H1 (cell line): ENCODE data around the gene NDUFS3.

ENCODE experiments used
- EP300 ChIP-seq, 2 experiments: IDR thresholded peaks; 1 replicate in 1 of 2; 2 replicates in 1 of 2; pipeline ENCODE4 v1.6.1; 2011 to 2012; ENCODE audit warnings: low read depth in 2 of 2, low read length in 2 of 2, mild to moderate bottlenecking in 2 of 2, borderline replicate concordance in 1 of 2, inconsistent platforms in 1 of 2, moderate library complexity in 1 of 2
- FOSL1 ChIP-seq: IDR thresholded peaks from 2 replicates; pipeline ENCODE4 v1.6.1; 2011; ENCODE audit warnings: mild to moderate bottlenecking, low read depth, low read length, moderate library complexity; ENCODE audit not compliant: insufficient read depth
- GABPA ChIP-seq: IDR thresholded peaks from 2 replicates; pipeline ENCODE4 v1.6.1; 2011; ENCODE audit warnings: mild to moderate bottlenecking, low read length, moderate library complexity, borderline replicate concordance; ENCODE audit not compliant: insufficient read depth
- HDAC2 ChIP-seq, 2 experiments: fragments of 300-600 bp in 1 of 2; sonication (generic) in 1 of 2; IDR thresholded peaks; 2 replicates each; pipeline ENCODE4 v1.6.1; 2011 to 2012; ENCODE audit warnings: low read depth in 2 of 2, low read length in 2 of 2, mild to moderate bottlenecking in 2 of 2, moderate library complexity in 2 of 2, borderline replicate concordance in 1 of 2, inconsistent platforms in 1 of 2
- MAFK ChIP-seq: IDR thresholded peaks from 2 replicates; pipeline ENCODE4 v1.6.1; 2012; ENCODE audit warnings: low read depth, mild to moderate bottlenecking, improper control_type of control experiment, low read length
- PHF8 ChIP-seq: fragments of 200-600 bp; sonication (generic); conservative IDR thresholded peaks from 2 replicates; pipeline ENCODE4 v1.7.1; 2012; ENCODE audit warnings: low read depth, mild to moderate bottlenecking, inconsistent platforms, low read length, moderate library complexity
- TF ChIP-seq, protein P1 (sequence below), 3 experiments: IDR thresholded peaks; 1 replicate in 2 of 3; 2 replicates in 1 of 3; pipeline versions ENCODE4 v1.5.1 to v1.6.1; 2011; ENCODE audit warnings: low read length in 3 of 3, mild to moderate bottlenecking in 3 of 3, inconsistent platforms in 2 of 3, low read depth in 1 of 3, moderate library complexity in 1 of 3; ENCODE audit not compliant: insufficient read depth in 1 of 3; ENCODE audit errors: control extremely low read depth in 1 of 3

DNA sequence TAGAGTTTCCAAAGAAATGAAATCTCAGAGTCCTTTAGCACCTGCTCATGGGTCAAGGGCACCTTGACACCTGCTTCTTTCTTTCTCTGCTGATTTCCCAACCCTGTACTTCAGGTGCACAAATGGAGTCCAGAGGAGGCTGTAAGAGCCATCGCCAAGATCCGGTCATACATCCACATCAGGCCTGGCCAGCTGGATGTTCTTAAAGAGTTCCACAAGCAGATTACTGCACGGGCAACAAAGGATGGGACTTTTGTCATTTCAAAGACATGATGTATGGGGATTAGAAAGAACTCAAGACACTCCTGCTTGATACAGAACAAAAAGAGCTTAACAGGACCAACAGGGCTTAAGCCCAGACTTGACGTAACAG is 7.5 kb upstream of the NDUFS3 start:
- TF ChIP-seq, protein P1, sequence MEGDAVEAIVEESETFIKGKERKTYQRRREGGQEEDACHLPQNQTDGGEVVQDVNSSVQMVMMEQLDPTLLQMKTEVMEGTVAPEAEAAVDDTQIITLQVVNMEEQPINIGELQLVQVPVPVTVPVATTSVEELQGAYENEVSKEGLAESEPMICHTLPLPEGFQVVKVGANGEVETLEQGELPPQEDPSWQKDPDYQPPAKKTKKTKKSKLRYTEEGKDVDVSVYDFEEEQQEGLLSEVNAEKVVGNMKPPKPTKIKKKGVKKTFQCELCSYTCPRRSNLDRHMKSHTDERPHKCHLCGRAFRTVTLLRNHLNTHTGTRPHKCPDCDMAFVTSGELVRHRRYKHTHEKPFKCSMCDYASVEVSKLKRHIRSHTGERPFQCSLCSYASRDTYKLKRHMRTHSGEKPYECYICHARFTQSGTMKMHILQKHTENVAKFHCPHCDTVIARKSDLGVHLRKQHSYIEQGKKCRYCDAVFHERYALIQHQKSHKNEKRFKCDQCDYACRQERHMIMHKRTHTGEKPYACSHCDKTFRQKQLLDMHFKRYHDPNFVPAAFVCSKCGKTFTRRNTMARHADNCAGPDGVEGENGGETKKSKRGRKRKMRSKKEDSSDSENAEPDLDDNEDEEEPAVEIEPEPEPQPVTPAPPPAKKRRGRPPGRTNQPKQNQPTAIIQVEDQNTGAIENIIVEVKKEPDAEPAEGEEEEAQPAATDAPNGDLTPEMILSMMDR (IDR thresholded peaks at IDR 0.05; ENCODE audit: control extremely low read depth in 1 of 3, insufficient read depth in 1 of 3, low read depth in 1 of 3, low read length in 3 of 3), result no peak
- no peak for TF ChIP-seq HDAC2 (IDR thresholded peaks at IDR 0.05; ENCODE audit: borderline replicate concordance in 1 of 2, low read depth in 2 of 2, low read length in 2 of 2)
- no peak for TF ChIP-seq PHF8
- TF ChIP-seq GABPA, result no peak
- no peak for TF ChIP-seq FOSL1
- no peak for TF ChIP-seq EP300 (IDR thresholded peaks at IDR 0.05; ENCODE audit: borderline replicate concordance in 1 of 2, low read depth in 2 of 2, low read length in 2 of 2)
- no peak for TF ChIP-seq MAFK
